M059J (cell line): Measurements from ENCODE around the gene ALPG. TPM values are rescaled to one million over a fixed set of nuclear protein-coding genes. Genes with fewer than 3 reads are reported as not detected.
"Not testable (repeated sequence)": the region's sequence is repeated elsewhere in the genome, so short reads cannot be mapped to it uniquely, and the experiment has no call there.

Experiments
- DNase-seq: peaks from one replicate; pipeline ENCODE4 v3.0.0-alpha.2; 2012; ENCODE audit warnings: low read depth
- total RNA-seq: library from RNA; depleted of rRNA; stranded (reverse); fragments of >200 nt; shearing (Covaris generic); gene quantifications from 2 replicates; pipeline ENCODE4 v1.2.3, GENCODE V29; 2014

ALPG gene
- total RNA-seq, 1 experiment from 2014 or later, result not detected

DNA sequence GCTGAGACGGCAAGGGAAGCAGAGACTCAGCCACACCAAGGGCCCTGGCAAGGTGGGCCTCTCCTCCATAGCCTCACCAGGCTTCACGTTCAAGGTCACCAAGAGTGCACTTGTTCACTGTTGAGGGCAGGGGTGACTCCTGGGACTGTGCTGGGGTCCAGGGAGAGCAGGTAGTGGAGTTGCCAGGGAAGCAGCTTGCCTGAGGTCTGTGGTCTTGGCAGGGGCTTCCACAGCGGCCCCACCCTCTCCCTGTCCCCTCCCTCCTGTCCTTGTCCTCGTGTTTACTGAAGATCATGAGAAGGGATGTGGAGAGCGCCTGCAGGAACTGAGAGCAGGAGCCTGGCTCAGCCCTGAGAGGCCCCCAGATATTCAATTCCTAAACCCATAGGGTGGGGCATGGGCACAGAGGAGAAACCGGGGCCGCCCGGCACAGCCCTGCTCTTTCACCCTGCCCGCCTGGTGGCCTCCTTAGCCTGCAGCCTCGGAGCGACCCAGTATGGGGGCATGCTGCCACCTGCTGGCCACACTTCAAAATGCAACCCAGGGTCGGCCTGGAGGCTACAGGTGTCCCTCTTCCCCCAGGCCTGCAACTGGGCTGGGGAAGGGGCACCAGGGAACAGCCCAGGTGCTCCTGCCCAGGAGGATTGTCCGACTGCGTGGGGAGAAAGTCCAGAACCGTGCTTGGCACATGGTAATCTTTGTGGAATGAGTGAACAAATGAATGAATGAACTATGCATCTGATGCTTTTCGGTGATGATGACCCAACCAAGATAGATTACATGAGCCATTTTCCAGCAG lies 33.8 kb downstream of the ALPG start:
- DNase-seq, result peak; percentile 62

DNA sequence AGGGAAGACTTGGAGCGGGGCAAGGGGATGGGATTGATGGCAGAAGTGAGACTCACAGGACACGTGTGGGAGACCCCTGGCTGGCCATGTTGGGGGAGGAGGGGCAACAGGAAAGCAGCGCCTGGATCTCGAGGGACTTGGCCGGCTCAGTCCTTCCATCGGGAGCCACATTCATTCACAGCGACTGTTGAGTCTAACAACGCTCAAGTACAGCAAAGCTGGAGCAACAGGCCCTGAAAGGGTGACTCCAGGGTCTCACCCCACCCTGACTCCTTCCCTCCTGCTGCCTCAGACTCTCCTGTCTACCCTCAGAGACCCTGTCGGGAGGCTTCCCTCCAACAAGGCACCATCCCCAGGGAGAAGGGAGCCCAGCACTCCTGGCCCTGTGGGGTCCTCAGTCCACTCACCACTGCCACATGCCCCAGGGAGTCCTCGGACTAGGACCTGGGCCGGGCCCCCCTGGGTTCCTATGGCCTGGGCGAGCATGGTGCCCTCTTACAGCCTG lies 34.6 kb downstream of the ALPG start:
- DNase-seq, result no peak

DNA sequence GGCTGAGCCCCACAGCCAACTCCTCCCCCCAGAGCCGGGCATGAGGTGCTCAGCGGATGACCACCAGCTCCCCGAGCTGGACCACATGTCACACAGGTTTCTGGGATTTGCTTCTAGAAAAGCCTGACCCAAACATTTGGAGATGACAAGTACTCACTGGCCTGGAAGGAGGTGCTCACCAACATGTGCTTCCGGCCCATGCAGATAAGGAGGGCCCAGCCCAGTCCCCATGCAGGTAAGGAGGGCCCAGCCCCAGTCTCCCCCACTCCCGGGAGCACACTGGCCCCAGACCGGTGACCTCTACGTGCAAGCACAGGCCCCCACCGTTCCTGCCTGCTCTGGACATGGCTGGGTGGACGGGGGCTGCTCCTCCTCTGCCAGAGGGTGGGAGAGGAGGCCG lies 35.3 kb downstream of the ALPG start:
- DNase-seq, result not testable (repeated sequence)

DNA sequence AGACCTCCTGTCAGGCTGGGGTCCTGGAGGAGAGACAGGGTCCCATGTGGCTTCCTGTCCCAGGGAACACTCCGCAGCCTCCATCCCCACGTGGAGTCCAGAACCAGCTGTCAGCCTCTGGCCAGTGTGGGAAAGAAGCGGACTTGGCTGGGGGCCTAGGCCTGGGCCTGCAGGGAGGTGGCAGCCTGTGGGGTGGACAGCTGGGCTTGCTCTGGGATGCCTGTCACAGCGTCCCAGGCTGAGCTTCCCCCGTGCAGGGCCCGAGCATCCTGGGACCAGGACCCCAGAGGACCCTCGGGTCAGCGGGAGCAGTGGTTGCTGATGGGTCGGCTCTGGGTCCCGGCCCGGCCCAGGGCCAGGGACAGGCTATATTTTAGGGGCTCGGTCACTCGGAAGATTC lies 35.8 kb downstream of the ALPG start:
- not testable (repeated sequence) for DNase-seq

DNA sequence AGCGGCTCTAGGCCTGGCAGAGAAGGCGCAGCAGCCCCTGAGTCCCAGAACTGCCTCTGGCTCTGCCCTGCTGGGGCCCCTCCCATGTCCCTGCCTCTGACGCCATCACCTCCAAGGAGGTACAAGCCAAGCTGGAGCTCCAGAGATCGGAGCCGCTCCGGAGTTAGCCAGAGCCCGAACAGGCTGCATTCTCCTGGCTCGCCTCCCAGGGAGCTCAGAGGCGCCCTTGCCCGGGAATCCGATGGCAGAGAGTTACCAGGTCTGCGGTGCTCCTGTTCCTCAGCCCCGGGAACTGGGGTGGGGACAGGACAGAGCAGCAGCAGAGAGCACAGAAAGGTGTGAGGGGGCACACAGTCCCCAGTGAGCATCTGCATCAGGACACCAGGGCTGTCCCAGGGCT lies 36.4 kb downstream of the ALPG start:
- not testable (repeated sequence) for DNase-seq

DNA sequence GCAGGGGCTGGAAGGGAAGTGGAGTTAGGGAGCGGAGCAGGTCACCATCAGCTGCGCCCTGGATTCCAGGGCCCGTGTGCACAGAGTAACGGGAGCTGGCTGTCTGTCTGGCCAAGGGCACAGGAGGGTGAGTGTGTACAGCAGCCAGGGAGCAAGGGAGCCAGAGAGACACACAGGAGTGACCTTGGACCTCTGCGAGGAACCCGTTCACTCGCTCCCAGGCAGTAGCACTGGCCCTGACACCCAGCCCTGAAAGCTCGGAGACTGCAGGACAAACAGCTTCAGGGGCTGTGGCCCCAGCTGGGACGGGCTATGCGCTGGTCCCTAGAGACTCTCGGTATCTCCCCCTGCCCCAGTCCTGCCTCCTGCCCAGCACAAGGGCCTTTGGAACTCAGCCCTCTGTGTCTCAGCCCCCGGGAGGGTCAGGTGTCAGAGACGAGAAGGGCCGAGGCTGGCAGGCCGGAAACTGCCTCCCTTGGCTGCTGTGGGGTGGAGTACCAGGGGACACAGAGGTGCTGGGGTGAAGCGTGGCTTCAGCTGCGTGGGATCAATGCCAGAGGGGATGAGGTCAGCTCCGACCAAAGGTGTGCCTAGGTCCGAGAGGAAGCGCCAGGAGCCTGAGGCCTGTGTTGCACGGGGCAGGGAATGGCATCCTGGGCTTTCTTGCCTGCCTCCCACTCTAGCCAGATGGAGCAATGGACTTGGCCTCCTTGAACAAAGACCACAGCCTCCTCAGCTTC lies 37.2 kb downstream of the ALPG start:
- DNase-seq, result not testable (repeated sequence)

DNA sequence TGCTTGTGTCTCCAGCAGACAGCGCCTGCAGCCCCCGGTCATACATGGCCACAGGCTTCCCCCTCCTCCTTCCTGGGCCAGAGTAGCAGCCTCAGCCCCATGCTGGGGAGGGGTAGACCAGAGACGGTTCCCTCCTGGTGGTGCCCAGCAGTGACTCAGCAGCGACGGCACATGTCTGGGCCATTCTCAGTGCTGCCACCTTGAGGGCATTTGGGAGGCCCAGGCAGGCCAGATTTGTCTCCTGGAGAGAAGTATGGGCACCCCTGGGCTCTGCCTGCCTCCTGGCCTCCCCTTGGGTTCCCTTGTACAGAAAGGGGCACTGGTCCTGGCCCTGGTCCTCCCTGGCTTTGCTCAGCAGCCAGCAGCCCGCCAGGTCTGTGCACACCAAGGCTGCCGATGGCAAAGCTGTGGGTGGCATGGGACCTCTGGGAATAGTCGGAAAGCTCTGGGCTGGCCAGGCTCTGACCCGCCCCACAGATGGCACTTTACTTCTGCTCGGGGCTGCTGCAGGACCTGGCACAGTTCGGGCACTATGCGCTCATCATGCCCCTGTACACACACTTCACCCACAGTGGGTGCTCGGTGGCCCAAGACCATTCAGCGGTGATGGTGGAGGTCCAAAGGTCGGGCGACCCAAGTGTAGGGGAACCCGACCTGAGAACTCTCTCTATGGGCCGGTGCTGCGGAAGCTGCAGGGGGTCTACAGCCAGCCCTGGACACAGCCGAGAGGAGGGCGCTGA lies 37.9 kb downstream of the ALPG start:
- peak; percentile 51 for DNase-seq

DNA sequence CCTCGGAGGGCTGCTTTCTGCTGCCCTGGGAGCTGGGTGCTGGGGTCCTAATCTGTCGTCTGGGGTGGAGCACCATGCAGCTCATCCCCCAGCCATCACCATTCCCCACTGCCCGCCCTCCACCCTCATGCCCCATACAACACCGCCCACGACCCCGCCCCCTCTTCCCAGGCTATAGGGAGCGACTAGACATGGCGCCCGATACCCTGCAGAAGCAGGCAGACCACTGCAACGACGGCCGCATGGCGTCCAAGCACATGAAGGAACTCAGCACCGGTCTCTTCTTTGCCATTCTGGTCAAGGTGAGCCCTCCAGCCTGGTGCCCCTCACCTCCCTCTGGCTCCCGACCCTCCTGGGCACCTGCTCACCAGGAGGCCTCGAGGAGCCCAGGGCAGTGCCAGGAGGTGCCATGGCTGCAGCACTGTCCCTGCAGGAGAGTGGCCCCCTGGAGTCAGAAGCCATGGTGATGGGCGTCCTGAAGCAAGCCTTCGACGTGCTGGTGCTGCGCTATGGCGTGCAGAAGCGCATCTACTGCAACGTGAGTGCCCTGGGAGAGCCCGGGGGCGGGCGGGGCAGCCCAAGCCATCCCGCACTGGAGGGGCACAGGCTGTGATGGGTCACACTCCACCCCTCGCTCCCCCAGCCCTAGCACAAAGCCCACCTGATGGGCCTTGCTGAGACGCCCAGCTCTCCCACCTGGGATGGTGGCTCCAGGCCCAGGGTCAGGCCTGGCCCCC lies 38.7 kb downstream of the ALPG start:
- not testable (repeated sequence) for DNase-seq

DNA sequence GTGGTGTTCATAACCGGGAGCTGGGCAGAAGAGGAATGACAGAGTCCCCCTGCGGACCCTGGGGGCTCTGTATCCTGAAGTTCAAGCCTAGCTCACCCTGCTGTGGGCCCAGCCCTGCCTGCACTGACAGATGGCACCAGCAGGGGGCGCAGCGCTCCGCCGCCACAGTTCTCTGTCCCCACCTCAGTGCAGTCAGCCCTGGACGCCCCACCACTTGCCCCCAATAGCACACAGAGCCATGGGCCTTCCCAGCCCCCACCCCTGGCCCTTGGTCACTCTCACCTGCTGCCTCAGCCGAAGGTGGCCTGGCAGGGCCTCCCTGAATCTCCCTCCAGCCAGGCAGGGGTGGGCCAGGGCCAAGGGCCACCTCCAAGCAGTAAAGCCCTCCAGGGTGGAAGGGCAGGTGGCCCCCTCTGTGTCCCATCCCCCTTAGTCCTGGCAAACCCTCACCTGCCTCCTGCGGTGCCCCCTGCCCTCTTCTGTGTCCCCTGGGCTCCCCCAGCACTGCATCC lies 39.7 kb downstream of the ALPG start:
- DNase-seq, result not testable (repeated sequence)

DNA sequence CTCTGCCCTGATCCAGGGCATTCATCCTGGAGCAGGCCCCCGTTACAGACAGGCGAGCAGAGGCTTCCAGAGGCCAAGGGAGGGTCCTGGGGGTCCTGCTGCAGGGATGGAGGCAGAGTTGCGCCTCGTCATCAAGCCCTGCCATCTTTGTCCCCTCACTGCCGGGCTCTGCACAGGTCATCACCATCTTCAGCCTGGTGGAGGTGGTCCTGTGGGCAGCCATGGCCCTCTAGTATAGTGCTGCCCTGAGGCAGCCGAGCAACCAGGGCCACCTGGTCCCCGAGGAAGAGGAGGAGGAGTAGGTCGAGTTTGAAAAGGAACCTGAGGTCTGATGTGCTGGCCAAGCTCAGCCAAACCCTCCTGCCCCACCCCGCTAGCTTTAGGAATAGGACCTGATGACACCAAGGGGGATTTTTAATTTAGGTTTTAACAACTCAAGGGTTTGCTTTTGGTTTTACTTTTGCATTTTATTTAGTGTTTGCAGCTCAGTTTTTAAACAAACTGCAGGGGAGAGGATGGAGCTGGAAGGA lies 40.5 kb downstream of the ALPG start:
- no peak for DNase-seq

DNA sequence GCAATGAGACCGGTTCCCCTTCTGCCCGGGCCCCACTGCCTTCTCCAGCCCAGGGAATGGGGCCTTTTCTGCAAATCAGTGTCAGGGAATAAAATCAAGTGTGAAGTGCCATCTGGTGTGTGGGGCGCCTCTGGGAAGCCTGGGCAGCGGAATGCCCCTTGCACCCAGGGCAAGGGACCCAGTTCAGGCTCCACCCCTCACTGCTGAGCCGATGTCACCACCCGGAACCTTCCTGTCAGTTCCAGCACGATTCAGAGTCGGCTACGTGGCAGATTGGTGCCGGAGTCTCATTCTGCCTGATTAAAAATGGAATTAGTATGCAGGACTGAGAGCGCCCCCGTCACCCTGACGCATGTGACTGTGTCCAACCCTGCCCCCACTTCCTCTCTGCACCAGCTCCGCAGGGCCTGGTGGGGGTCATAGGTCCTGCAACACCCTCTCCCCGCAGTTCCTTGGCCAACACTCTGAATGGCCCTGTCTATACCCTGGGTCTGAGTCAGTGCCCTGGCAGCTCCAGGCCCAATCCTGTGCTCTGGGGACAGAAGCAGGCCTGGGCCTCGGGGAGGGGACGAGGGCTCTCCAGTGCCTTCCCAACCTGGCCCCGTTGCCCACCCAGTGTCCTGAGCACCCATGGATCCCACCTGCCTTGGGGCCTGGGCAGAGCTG lies 41.1 kb downstream of the ALPG start:
- no peak for DNase-seq

DNA sequence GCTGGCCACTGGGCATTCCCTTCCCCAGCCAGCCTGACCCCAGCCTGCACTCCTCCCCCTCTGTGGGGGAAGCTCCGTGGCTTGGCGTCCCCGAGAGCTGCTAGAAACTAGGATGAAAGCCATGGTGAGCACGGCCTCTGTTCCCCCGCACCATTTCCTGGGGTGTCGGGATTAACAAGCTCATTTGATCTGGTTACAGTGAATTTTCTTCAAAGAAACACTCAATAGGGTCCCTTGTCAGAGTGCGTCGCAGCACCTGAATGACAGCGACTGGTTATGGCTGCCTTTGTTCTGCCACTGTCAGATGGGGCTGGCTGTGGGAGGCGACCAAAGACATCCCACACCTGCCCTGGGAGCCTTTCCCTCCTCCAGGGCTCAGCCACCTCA lies 41.7 kb downstream of the ALPG start:
- no peak for DNase-seq

DNA sequence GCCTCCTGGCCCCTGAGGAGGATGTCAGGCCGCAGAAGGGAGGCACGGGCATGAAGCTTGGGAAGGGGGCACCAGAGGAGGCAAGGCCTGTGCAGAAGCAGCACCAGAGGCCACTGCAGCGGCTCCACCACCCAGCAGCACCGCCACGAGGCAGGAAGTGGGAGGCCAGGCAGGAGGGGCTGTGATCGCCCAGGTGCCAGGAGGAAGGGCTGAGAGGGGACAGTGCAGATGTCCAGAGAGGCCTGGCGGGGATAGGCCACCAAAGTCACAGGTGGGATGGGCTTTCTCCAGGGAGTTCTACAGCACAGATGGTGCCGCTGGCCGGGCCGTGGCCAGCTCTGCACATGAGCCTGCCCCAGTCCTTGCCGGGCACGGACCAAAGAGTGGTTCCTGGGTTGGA lies 43.3 kb downstream of the ALPG start:
- no peak for DNase-seq

DNA sequence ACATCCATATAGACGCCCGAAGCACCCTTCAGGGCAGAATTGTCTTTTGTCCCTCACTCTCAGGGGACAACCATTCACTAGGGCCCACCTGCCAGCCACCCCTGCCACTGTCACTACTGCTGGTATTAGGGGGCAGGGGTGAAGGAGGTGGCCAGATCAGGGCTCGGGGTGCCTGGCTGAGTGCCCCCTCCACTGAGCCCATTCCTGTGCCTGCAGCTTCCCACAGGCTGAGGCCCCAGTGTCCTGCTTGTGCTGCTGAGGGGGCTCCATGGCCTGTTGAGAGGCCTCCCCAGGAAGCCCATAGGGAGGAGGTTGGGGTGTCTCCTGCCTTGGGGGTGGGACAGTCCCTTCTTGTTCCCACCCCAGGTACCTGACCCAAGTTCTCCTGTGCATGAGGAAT lies 45.0 kb downstream of the ALPG start:
- DNase-seq, result not testable (repeated sequence)

DNA sequence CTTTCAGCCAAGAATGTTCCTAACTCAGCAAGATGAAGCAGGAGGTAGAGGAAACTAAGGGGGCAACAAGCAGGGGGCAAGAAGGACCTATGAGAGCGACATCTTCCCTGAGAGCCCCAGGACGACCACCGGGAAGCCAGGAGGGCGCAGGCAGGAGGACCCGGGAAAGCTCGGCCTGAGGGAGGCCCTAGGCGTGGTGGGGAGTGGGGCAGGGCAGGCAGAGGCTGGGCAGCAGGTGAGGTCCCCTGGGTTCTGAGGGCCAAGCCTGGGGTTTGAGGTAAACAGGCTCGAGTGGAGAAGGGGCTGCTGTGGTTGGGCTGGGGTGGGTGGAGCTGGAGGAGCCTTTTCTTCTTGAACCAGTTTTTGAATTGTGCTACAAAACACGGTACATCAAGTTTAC lies 48.0 kb downstream of the ALPG start:
- DNase-seq, result no peak

DNA sequence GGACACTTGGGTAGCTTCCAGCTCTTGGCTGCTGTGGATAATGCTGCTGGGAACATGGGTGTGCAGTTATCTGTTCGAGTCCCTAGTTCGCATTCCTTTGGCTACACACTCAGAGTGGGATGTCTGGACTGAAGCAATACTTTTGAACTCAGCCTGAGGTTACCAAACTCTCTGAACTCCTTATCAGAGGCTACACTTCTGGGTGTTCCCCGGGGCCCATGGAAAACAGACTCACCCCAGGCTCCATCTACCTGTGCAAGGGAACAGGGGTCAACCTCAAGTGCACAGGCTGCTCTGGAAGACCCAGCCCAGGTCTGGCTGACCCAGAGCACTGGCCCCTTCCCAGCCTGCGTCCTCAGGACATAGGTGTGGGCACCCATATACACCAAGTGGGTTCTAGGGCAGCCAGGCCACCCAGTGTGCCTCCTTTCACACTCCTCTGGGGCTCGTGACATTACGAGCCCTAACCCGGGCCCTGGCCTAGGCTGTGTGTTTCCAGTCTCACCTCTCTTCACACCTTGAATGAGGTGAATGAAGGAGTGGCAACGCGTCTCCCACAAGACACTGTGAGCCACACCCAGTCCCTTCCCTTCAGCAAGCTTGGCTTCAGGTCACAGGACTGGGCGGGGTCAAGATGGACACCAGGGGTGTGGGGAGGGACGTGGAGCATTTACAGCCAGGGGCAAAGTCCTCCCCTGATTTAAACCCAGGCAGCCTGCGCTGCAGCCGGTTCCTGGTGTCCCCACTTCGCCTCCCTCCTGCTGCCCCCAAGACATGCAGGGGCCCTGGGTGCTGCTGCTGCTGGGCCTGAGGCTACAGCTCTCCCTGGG lies 49.0 kb downstream of the ALPG start, which contains the start of gene ALPI:
Gene ALPI (plus strand): TSS at position 728 of the 830 bp plus-strand sequence. CDS start 47 bp downstream, at position 775.
- no peak for DNase-seq

DNA sequence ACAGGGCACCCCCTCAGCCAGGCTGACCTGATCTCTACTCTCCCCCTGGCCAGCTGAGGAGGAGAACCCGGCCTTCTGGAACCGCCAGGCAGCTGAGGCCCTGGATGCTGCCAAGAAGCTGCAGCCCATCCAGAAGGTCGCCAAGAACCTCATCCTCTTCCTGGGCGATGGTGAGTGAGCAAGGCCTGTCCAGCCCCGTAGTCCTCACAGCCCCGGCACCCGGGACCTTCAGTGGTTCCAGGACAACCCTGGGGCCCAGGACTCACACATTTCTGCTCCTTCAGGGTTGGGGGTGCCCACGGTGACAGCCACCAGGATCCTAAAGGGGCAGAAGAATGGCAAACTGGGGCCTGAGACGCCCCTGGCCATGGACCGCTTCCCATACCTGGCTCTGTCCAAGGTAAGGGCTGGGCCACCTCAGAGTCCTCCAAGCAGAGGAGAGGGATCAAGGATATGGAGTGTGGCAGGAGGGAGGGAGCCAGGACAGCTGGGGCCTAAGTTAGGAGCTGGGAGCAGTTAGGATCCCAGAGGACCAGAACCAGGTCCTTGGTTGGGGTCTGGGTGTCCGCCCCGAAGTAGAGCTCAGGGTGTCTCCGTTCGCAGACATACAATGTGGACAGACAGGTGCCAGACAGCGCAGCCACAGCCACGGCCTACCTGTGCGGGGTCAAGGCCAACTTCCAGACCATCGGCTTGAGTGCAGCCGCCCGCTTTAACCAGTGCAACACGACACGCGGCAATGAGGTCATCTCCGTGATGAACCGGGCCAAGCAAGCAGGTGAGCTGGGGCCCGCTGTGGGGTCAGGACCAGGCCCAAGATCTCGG lies 49.9 kb downstream of the ALPG start:
- DNase-seq, result no peak
